GM13977 (cell line): Measurements from ENCODE around the gene UBE3C.

Experiments
- DNase-seq: peaks from one replicate; pipeline ENCODE4 v3.0.0; 2012; ENCODE audit warnings: low spot score
- CTCF ChIP-seq: IDR thresholded peaks from 2 replicates; pipeline ENCODE4 v1.5.1; 2012; ENCODE audit warnings: mild to moderate bottlenecking, control low read depth; ENCODE audit not compliant: insufficient read depth; ENCODE audit errors: extremely low read depth, missing control alignments
- in situ Hi-C: fragments of 300-500 bp; cut with MboI; formaldehyde crosslinking; loops from one replicate; pipeline ENCODE4 v1.12.0; 2022; ENCODE audit warnings: low sequenced_read_pairs, low pct_unique_long_range_greater_than_20kb, mixed read lengths, inconsistent platforms; ENCODE audit not compliant: unreplicated experiment

The UBE3C gene

GRCh38 chr7:157111311-157111710 lies 27.4 kb upstream of the UBE3C start:
- in situ Hi-C loops, result no loop called here
- no peak for DNase-seq
- no peak for TF ChIP-seq CTCF

- in situ Hi-C loops, result no loop called here
- DNase-seq, result no peak
- no peak for TF ChIP-seq CTCF
These were observed 26.0 kb upstream of the UBE3C start for GRCh38 chr7:157112706-157113105.

- no peak for TF ChIP-seq CTCF
- no peak for DNase-seq
- in situ Hi-C loops, result no loop called here
These were observed 25.1 kb upstream of the UBE3C start for GRCh38 chr7:157113607-157114006.

GRCh38 chr7:157116762-157117161 lies 22.0 kb upstream of the UBE3C start:
- no peak for DNase-seq
- TF ChIP-seq CTCF, result no peak
- in situ Hi-C loops, result no loop called here

GRCh38 chr7:157117796-157118195 lies 20.9 kb upstream of the UBE3C start:
- in situ Hi-C loops, result no loop called here
- no peak for TF ChIP-seq CTCF

GRCh38 chr7:157120181-157120580 lies 18.5 kb upstream of the UBE3C start:
- no peak for TF ChIP-seq CTCF
- DNase-seq, result no peak

More at GRCh38 chr7:157117796-157118195, 20.9 kb upstream of the UBE3C start:
- DNase-seq, result no peak

GRCh38 chr7:157121184-157121715 lies 17.5 kb upstream of the UBE3C start:
- in situ Hi-C loops, result no loop called here
- TF ChIP-seq CTCF, result no peak
- no peak for DNase-seq

More at GRCh38 chr7:157120181-157120580, 18.5 kb upstream of the UBE3C start:
- in situ Hi-C loops, result no loop called here
